HepG2 (cell line): Measurements from ENCODE around the gene NECAB2. TPM values are rescaled to one million over a fixed set of nuclear protein-coding genes. Genes with fewer than 3 reads are reported as not detected.
A peak's percentile ranks its signal among the peaks of the same experiment; 100 is the strongest.

Source experiments
- ATM ChIP-seq: fragments of 450-650 bp; IDR thresholded peaks from 2 replicates; pipeline ENCODE4 v1.7.1; 2017; ENCODE audit warnings: mild to moderate bottlenecking, borderline replicate concordance
- FUBP1 ChIP-seq: sonication (generic); formaldehyde crosslinking; IDR thresholded peaks from 2 replicates; pipeline ENCODE4 v1.5.1; 2020; ENCODE audit warnings: missing genetic modification reagents, mild to moderate bottlenecking, borderline replicate concordance
- GATAD2A ChIP-seq: IDR thresholded peaks from 2 replicates; pipeline ENCODE4 v1.6.1; 2016
- IKZF4 ChIP-seq: sonication (generic); formaldehyde crosslinking; IDR thresholded peaks from 2 replicates; pipeline ENCODE4 v1.5.1; 2020; ENCODE audit warnings: borderline replicate concordance, mild to moderate bottlenecking, low read depth, missing genetic modification reagents; ENCODE audit errors: not compliant biosample characterization
- MAZ ChIP-seq, 2 experiments: sonication (generic) in 1 of 2; formaldehyde crosslinking in 1 of 2; IDR thresholded peaks; 2 replicates each; pipeline versions ENCODE4 v1.5.0 to v1.6.1; 2012 to 2020; ENCODE audit warnings: low read depth in 2 of 2, mild to moderate bottlenecking in 2 of 2, borderline replicate concordance in 1 of 2, improper control_type of control experiment in 1 of 2, low read length in 1 of 2, missing genetic modification reagents in 1 of 2, moderate library complexity in 1 of 2
- MXD1 ChIP-seq: sonication (generic); formaldehyde crosslinking; IDR thresholded peaks from 2 replicates; pipeline ENCODE4 v1.4.0; 2020; ENCODE audit warnings: mild to moderate bottlenecking, missing genetic modification reagents
- POLR2G ChIP-seq: fragments of 200-400 bp; formaldehyde crosslinking; IDR thresholded peaks from 2 replicates; pipeline ENCODE4 v1.6.1; 2018; ENCODE audit warnings: mild to moderate bottlenecking, low read depth, low read length, moderate library complexity
- SRF ChIP-seq: IDR thresholded peaks from 2 replicates; pipeline ENCODE4 v1.6.1; 2011; ENCODE audit warnings: mild to moderate bottlenecking, low read depth, low read length, moderate library complexity
- ZBTB3 ChIP-seq: sonication (generic); formaldehyde crosslinking; IDR thresholded peaks from 2 replicates; pipeline ENCODE4 v1.4.0; 2020; ENCODE audit warnings: low read depth, mild to moderate bottlenecking, moderate library complexity, missing genetic modification reagents, borderline replicate concordance
- ZFP37 ChIP-seq: sonication (generic); formaldehyde crosslinking; IDR thresholded peaks from 2 replicates; pipeline ENCODE4 v1.4.0; 2020; ENCODE audit warnings: missing genetic modification reagents, borderline replicate concordance
- ZNF446 ChIP-seq: sonication (generic); formaldehyde crosslinking; IDR thresholded peaks from 2 replicates; pipeline ENCODE4 v1.5.0; 2020; ENCODE audit warnings: mild to moderate bottlenecking, missing genetic modification reagents
- ZNF501 ChIP-seq: sonication (generic); formaldehyde crosslinking; IDR thresholded peaks from 2 replicates; pipeline ENCODE4 v1.5.1; 2020; ENCODE audit warnings: mild to moderate bottlenecking, moderate library complexity, missing genetic modification reagents
- ZNF546 ChIP-seq: sonication (generic); formaldehyde crosslinking; conservative IDR thresholded peaks from 2 replicates; pipeline ENCODE4 v1.8.1; 2023; ENCODE audit warnings: mild to moderate bottlenecking, missing genetic modification reagents
- polyA plus RNA-seq, 8 experiments: library from polyadenylated mRNA; depleted of rRNA in 3 of 8; stranded (reverse) in 7 of 8; unstranded in 1 of 8; fragments of >200 nt; fragmentation: Illumina TruSeq in 4 of 8; extraction: Trizol in 4 of 8; gene quantifications; 2 replicates each; pipeline versions ENCODE4 v1.2.1 to v1.2.3, GENCODE V29; 2011 to 2016; ENCODE audit warnings: low read depth in 4 of 8, missing spikeins in 1 of 8, mixed read lengths in 1 of 8; ENCODE audit not compliant: insufficient read depth in 1 of 8
- total RNA-seq, 5 experiments: library from RNA; depleted of rRNA; stranded (reverse); fragments of >200 nt; fragmentation: Illumina TruSeq; extraction: Trizol; gene quantifications; 2 replicates each; pipeline ENCODE4 v1.2.3, GENCODE V29; 2016; ENCODE audit warnings: low read depth in 1 of 5
- TF ChIP-seq, protein P1 (sequence below): sonication (generic); formaldehyde crosslinking; IDR thresholded peaks from 2 replicates; pipeline ENCODE4 v1.4.0; 2020; ENCODE audit warnings: missing genetic modification reagents, borderline replicate concordance
- TF ChIP-seq, protein P2 (sequence below): sonication (generic); formaldehyde crosslinking; IDR thresholded peaks from 2 replicates; pipeline ENCODE4 v1.8.1; 2022; ENCODE audit warnings: low read depth, mild to moderate bottlenecking, missing genetic modification reagents
- TF ChIP-seq, protein P3 (sequence below): sonication (generic); formaldehyde crosslinking; IDR thresholded peaks from 2 replicates; pipeline ENCODE4 v1.5.0; 2020; ENCODE audit warnings: missing genetic modification reagents
- TF ChIP-seq, protein P4 (sequence below): IDR thresholded peaks from 2 replicates; pipeline ENCODE4 v1.6.1; 2012; ENCODE audit warnings: inconsistent platforms

Gene NECAB2
- total and polyA plus RNA-seq, 2 of the 13 experiments (the other 11 are each of a cell fraction or from before 2014, with no cell fraction given): 0.21 to 0.49 TPM

- TF ChIP-seq, protein P1, sequence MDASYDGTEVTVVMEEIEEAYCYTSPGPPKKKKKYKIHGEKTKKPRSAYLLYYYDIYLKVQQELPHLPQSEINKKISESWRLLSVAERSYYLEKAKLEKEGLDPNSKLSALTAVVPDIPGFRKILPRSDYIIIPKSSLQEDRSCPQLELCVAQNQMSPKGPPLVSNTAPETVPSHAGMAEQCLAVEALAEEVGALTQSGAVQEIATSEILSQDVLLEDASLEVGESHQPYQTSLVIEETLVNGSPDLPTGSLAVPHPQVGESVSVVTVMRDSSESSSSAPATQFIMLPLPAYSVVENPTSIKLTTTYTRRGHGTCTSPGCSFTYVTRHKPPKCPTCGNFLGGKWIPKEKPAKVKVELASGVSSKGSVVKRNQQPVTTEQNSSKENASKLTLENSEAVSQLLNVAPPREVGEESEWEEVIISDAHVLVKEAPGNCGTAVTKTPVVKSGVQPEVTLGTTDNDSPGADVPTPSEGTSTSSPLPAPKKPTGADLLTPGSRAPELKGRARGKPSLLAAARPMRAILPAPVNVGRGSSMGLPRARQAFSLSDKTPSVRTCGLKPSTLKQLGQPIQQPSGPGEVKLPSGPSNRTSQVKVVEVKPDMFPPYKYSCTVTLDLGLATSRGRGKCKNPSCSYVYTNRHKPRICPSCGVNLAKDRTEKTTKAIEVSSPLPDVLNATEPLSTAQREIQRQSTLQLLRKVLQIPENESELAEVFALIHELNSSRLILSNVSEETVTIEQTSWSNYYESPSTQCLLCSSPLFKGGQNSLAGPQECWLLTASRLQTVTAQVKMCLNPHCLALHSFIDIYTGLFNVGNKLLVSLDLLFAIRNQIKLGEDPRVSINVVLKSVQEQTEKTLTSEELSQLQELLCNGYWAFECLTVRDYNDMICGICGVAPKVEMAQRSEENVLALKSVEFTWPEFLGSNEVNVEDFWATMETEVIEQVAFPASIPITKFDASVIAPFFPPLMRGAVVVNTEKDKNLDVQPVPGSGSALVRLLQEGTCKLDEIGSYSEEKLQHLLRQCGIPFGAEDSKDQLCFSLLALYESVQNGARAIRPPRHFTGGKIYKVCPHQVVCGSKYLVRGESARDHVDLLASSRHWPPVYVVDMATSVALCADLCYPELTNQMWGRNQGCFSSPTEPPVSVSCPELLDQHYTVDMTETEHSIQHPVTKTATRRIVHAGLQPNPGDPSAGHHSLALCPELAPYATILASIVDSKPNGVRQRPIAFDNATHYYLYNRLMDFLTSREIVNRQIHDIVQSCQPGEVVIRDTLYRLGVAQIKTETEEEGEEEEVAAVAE (CRISPR knock-in tag): no peak
- TF ChIP-seq, protein P2, sequence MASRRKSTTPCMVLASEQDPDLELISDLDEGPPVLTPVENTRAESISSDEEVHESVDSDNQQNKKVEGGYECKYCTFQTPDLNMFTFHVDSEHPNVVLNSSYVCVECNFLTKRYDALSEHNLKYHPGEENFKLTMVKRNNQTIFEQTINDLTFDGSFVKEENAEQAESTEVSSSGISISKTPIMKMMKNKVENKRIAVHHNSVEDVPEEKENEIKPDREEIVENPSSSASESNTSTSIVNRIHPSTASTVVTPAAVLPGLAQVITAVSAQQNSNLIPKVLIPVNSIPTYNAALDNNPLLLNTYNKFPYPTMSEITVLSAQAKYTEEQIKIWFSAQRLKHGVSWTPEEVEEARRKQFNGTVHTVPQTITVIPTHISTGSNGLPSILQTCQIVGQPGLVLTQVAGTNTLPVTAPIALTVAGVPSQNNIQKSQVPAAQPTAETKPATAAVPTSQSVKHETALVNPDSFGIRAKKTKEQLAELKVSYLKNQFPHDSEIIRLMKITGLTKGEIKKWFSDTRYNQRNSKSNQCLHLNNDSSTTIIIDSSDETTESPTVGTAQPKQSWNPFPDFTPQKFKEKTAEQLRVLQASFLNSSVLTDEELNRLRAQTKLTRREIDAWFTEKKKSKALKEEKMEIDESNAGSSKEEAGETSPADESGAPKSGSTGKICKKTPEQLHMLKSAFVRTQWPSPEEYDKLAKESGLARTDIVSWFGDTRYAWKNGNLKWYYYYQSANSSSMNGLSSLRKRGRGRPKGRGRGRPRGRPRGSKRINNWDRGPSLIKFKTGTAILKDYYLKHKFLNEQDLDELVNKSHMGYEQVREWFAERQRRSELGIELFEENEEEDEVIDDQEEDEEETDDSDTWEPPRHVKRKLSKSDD (CRISPR knock-in tag): no peak
- no peak for TF ChIP-seq ATM
- no peak for TF ChIP-seq ZNF446 (CRISPR knock-in tag)
- TF ChIP-seq, protein P3, sequence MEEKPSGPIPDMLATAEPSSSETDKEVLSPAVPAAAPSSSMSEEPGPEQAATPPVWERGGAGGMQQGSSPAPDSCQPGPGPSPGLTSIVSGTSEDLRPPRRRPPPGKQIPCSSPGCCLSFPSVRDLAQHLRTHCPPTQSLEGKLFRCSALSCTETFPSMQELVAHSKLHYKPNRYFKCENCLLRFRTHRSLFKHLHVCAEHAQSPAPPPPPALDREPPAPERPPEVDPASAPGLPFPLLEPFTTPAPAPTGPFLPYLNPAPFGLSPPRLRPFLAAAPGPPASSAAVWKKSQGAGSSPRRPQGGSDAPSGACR: no peak
- TF ChIP-seq GATAD2A (CRISPR knock-in tag): peak; percentile 82
- TF ChIP-seq, protein P4, sequence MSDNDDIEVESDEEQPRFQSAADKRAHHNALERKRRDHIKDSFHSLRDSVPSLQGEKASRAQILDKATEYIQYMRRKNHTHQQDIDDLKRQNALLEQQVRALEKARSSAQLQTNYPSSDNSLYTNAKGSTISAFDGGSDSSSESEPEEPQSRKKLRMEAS: 0 out of 2 replicates have a peak, but pooled peaks have one; percentile 14
- no peak for TF ChIP-seq ZNF546 (CRISPR knock-in tag)
- TF ChIP-seq ZBTB3: no peak; the same call in 1 of the 2 replicates
- no peak for TF ChIP-seq ZFP37 (CRISPR knock-in tag)
- TF ChIP-seq MAZ (IDR thresholded peaks at IDR 0.05; ENCODE audit: borderline replicate concordance, low read depth, low read length): no peak
- TF ChIP-seq MAZ (CRISPR knock-in tag; IDR thresholded peaks at IDR 0.05; ENCODE audit: low read depth): no peak
- TF ChIP-seq POLR2G: no peak
- TF ChIP-seq ZNF501: no peak
- TF ChIP-seq MXD1 (CRISPR knock-in tag): no peak
- TF ChIP-seq FUBP1 (CRISPR knock-in tag): no peak
- no peak for TF ChIP-seq SRF
- TF ChIP-seq IKZF4 (CRISPR knock-in tag): no peak
Measured at GRCh38 chr16:83946781-83947566, 21.1 kb upstream of the NECAB2 start (continued).
